SK-N-SH (cell line): ENCODE data around the gene IQGAP2. TPM values are rescaled to one million over a fixed set of nuclear protein-coding genes. Genes with fewer than 3 reads are reported as not detected.

Experiments
- CTCF ChIA-PET: fragments of 300-600, 350-600 bp; formaldehyde crosslinking; extraction: SDS; loops from one replicate; lab custom pipeline; 2021; lab: Yijun Ruan, JAX
- POLR2A ChIA-PET: fragments of 350-600 bp; sonication (Branson Sonifier 250); formaldehyde crosslinking; extraction: SDS; loops from one replicate; lab custom pipeline; 2020; ENCODE audit warnings: antibody characterized with exemption, inconsistent platforms; lab: Yijun Ruan, JAX
- DNase-seq: peaks from one replicate; pipeline ENCODE4 v3.0.0; 2012
- H2AFZ ChIP-seq: fragments of 200-600 bp; sonication (generic); 2 replicates; pipeline ENCODE4 v1.8.1; 2016; ENCODE audit warnings: antibody characterized with exemption, mild to moderate bottlenecking, low read depth
- H3F3A ChIP-seq: fragments of 200-600 bp; sonication (generic); replicated peaks from 2 replicates; pipeline ENCODE3; 2016; ENCODE audit warnings: antibody characterized with exemption, mild to moderate bottlenecking; ENCODE audit not compliant: insufficient read depth
- H3K27ac ChIP-seq, 2 experiments: fragments of 200-500 bp in 1 of 2; fragments of 200-600 bp in 1 of 2; sonication (Bioruptor generic) in 1 of 2; sonication (generic), shearing (Covaris generic) in 1 of 2; 2 replicates each; pipeline versions ENCODE4 v1.5.1 to v1.6.1; 2014 to 2016; ENCODE audit warnings: low read depth in 2 of 2, inconsistent platforms in 1 of 2, low read length in 1 of 2, mild to moderate bottlenecking in 1 of 2, mixed read lengths in 1 of 2
- H3K27me3 ChIP-seq: fragments of 200-600 bp; sonication (generic), shearing (Covaris generic); 2 replicates; pipeline ENCODE4 v1.6.1; 2016; ENCODE audit warnings: mixed run types; ENCODE audit not compliant: insufficient read depth
- H3K36me3 ChIP-seq, 2 experiments: fragments of 200-500 bp in 1 of 2; fragments of 200-600 bp in 1 of 2; sonication (Bioruptor generic) in 1 of 2; sonication (generic) in 1 of 2; replicated peaks in 1 of 2; 2 replicates each; pipeline versions ENCODE3 to v1.5.1; 2014 to 2016; ENCODE audit warnings: low read length in 1 of 2, mild to moderate bottlenecking in 1 of 2; ENCODE audit not compliant: insufficient read depth in 2 of 2, control insufficient read depth in 1 of 2
- H3K4me1 ChIP-seq, 2 experiments: fragments of 200-500 bp in 1 of 2; fragments of 200-600 bp in 1 of 2; sonication (Bioruptor generic) in 1 of 2; sonication (generic), shearing (Covaris generic) in 1 of 2; 2 replicates each; pipeline versions ENCODE4 v1.5.1 to v1.6.1; 2014 to 2016; ENCODE audit warnings: low read depth in 1 of 2, low read length in 1 of 2, mixed run types in 1 of 2; ENCODE audit not compliant: insufficient read depth in 2 of 2, control insufficient read depth in 1 of 2
- H3K4me2 ChIP-seq: fragments of 200-600 bp; sonication (generic), shearing (Covaris generic); 2 replicates; pipeline ENCODE4 v1.6.1; 2017; ENCODE audit warnings: mixed run types
- H3K4me3 ChIP-seq, 2 experiments: fragments of 200-500 bp in 1 of 2; fragments of 200-600 bp in 1 of 2; sonication (Bioruptor generic) in 1 of 2; sonication (generic), shearing (Covaris generic) in 1 of 2; 2 replicates each; pipeline versions ENCODE4 v1.5.1 to v1.8.1; 2014 to 2016; ENCODE audit warnings: low read depth in 2 of 2, inconsistent platforms in 1 of 2, low read length in 1 of 2, mild to moderate bottlenecking in 1 of 2, mixed read lengths in 1 of 2, moderate library complexity in 1 of 2
- H3K79me2 ChIP-seq: fragments of 200-600 bp; sonication (generic); 2 replicates; pipeline ENCODE4 v1.8.1; 2017; ENCODE audit warnings: mild to moderate bottlenecking; ENCODE audit not compliant: insufficient read depth
- H3K9ac ChIP-seq: fragments of 200-600 bp; sonication (generic); 2 replicates; pipeline ENCODE4 v1.6.1; 2017; ENCODE audit warnings: mixed run types
- H3K9me2 ChIP-seq: fragments of 200-600 bp; sonication (generic); 2 replicates; pipeline ENCODE4 v1.6.1; 2017; ENCODE audit warnings: mixed run types
- H3K9me3 ChIP-seq: fragments of 200-600 bp; sonication (generic); 2 replicates; pipeline ENCODE4 v1.6.1; 2017; ENCODE audit warnings: mixed run types, mild to moderate bottlenecking, moderate library complexity
- H4K20me1 ChIP-seq: fragments of 200-600 bp; sonication (generic); 2 replicates; pipeline ENCODE4 v1.6.1; 2017; ENCODE audit warnings: mild to moderate bottlenecking, mixed run types; ENCODE audit not compliant: insufficient read depth
- ELF1 ChIP-seq: IDR thresholded peaks from 2 replicates; pipeline ENCODE4 v1.4.0; 2012
- EZH2phosphoT487 ChIP-seq: fragments of 200-600 bp; sonication (generic); IDR thresholded peaks from 2 replicates; pipeline ENCODE4 v1.6.1; 2017; ENCODE audit warnings: low read depth, mixed run types, mild to moderate bottlenecking, antibody characterized with exemption, moderate library complexity, borderline replicate concordance
- FOXM1 ChIP-seq: IDR thresholded peaks from 2 replicates; pipeline ENCODE4 v1.4.0; 2012; ENCODE audit warnings: low read depth, mild to moderate bottlenecking
- GABPA ChIP-seq: IDR thresholded peaks from 2 replicates; pipeline ENCODE4 v1.4.0; 2012; ENCODE audit warnings: low read depth, mild to moderate bottlenecking
- GATA2 ChIP-seq: sonication (generic); formaldehyde crosslinking; IDR thresholded peaks from 2 replicates; pipeline ENCODE4 v1.5.0; 2020; ENCODE audit warnings: mild to moderate bottlenecking, missing genetic modification reagents
- JUND ChIP-seq: IDR thresholded peaks from 2 replicates; pipeline ENCODE4 v1.4.0; 2012
- MAX ChIP-seq: IDR thresholded peaks from 2 replicates; pipeline ENCODE4 v1.4.0; 2012; ENCODE audit warnings: low read depth
- NFIC ChIP-seq: IDR thresholded peaks from 2 replicates; pipeline ENCODE4 v1.4.0; 2012; ENCODE audit warnings: borderline replicate concordance
- POLR2AphosphoS5 ChIP-seq: IDR thresholded peaks from 2 replicates; pipeline ENCODE4 v1.6.1; 2012; ENCODE audit warnings: low read depth, low read length
- RAD21 ChIP-seq: IDR thresholded peaks from 2 replicates; pipeline ENCODE4 v1.6.1; 2012; ENCODE audit warnings: mild to moderate bottlenecking, low read length
- RCOR1 ChIP-seq: fragments of 150-350 bp; IDR thresholded peaks from 2 replicates; pipeline ENCODE4 v1.6.1; 2017; ENCODE audit warnings: antibody characterized with exemption, low read length
- RFX5 ChIP-seq: IDR thresholded peaks from 2 replicates; pipeline ENCODE4 v1.6.1; 2012; ENCODE audit warnings: mild to moderate bottlenecking, improper control_type of control experiment, low read length
- RXRA ChIP-seq: IDR thresholded peaks from 2 replicates; pipeline ENCODE4 v1.4.0; 2012; ENCODE audit warnings: low read depth, mild to moderate bottlenecking, borderline replicate concordance
- SMC3 ChIP-seq: IDR thresholded peaks from 2 replicates; pipeline ENCODE4 v1.6.1; 2012; ENCODE audit warnings: low read depth, low read length, improper control_type of control experiment
- TCF12 ChIP-seq: IDR thresholded peaks from 2 replicates; pipeline ENCODE4 v1.4.0; 2012
- TEAD4 ChIP-seq: IDR thresholded peaks from 2 replicates; pipeline ENCODE4 v1.4.0; 2012; ENCODE audit warnings: mild to moderate bottlenecking, borderline replicate concordance; ENCODE audit not compliant: insufficient read depth
- USF1 ChIP-seq: IDR thresholded peaks from 2 replicates; pipeline ENCODE4 v1.4.0; 2012; ENCODE audit warnings: low read depth, borderline replicate concordance
- USF2 ChIP-seq: fragments of 150-350 bp; IDR thresholded peaks from 2 replicates; pipeline ENCODE4 v1.6.1; 2017; ENCODE audit warnings: antibody characterized with exemption, low read length, low read depth, borderline replicate concordance
- YY1 ChIP-seq: IDR thresholded peaks from 2 replicates; pipeline ENCODE4 v1.4.0; 2012; ENCODE audit warnings: low read depth, mild to moderate bottlenecking
- WGBS: methylation state at CpG from one replicate; pipeline ENCODE4 v1.1.6; 2017; ENCODE audit warnings: low lambda C conversion rate; 5-methylcytosine and 5-hydroxymethylcytosine counted together
- polyA plus RNA-seq, 3 experiments: library from polyadenylated mRNA; depleted of rRNA; stranded (reverse); fragments of >200 nt; gene quantifications; 2 replicates each; pipeline ENCODE4 v1.2.3, GENCODE V29; 2012

The IQGAP2 gene
- polyA plus RNA-seq, 1 of the 3 experiments (the other 2 are of a cell fraction) = 2.1 TPM

GRCh38 chr5:76402886-76403765 lies at the start of gene IQGAP2 (continued):
- TF ChIP-seq USF2 (no peak), TEAD4 (no peak), RXRA (no peak), USF1 (no peak), GABPA (no peak), GATA2 (CRISPR knock-in tag) (no peak), TCF12 (no peak), RFX5 (no peak), JUND (no peak)
- TF ChIP-seq, all 33 proteins: peak for 3

GRCh38 chr5:76356887-76357286 lies 46.2 kb upstream of the IQGAP2 start:
- Histone ChIP-seq H3K36me3 (no peaks in the 10 kb centered on the region), H3K9ac (no peak overlapping the region), H2AFZ (no peak overlapping the region), H3K27ac (no peak overlapping the region), H3K4me2 (no peak overlapping the region), H3K27me3 (no peaks in the 10 kb centered on the region), H3K79me2 (no peaks in the 10 kb centered on the region), H3K9me3 (no peaks in the 10 kb centered on the region), H3K4me1 (no peaks in the 10 kb centered on the region), H4K20me1 (no peaks in the 10 kb centered on the region), H3F3A (no peaks in the 10 kb centered on the region), H3K4me3 (no peak overlapping the region), H3K9me2 (no peaks in the 10 kb centered on the region)
- ChIA-PET POLR2A (no interaction called here), CTCF (no interaction called here)
- TF ChIP-seq YY1 (no peak), RCOR1 (no peak), MAX (no peak), POLR2AphosphoS5 (no peak), SMC3 (no peak), RXRA (no peak), JUND (no peak), RAD21 (no peak), EZH2phosphoT487 (no peak), USF1 (no peak), TEAD4 (no peak), FOXM1 (no peak), GATA2 (CRISPR knock-in tag) (no peak), ELF1 (no peak), NFIC (no peak)
- DNase-seq = no peak
- WGBS = 66% methylated on average over 5 of the region's 5 CpGs
